ENCODE data around the gene ZMYND8. TPM values are rescaled to one million over a fixed set of nuclear protein-coding genes. Genes with fewer than 3 reads are reported as not detected.

The ZMYND8 gene
- total RNA-seq, 1 donor from 2014 or later = 86.0 TPM

GRCh38 chr20:47204008-47204849 lies 152.3 kb downstream of the ZMYND8 start:
- Mint-ChIP-seq H3K27me3 (ENCODE audit: low read depth) (no peaks in the 10 kb centered on the region), H3K9me3 (no peaks in the 10 kb centered on the region), H3K4me1 (peaks cover 16% of the 10 kb centered on the region), H3K4me3 (no peak overlapping the region), H3K36me3 (ENCODE audit: low read depth) (peaks cover 7% of the 10 kb centered on the region), H3K27ac (ENCODE audit: unreplicated experiment) (no peak overlapping the region)
- TF ChIP-seq CTCF (conservative IDR thresholded peaks at IDR 0.05) = no peak
- no peak for DNase-seq (ENCODE audit: low read depth, low spot score)

GRCh38 chr20:47202733-47203667 lies 153.5 kb downstream of the ZMYND8 start:
- Mint-ChIP-seq H3K27me3 (ENCODE audit: low read depth) (no peaks in the 10 kb centered on the region), H3K4me3 (no peak overlapping the region), H3K36me3 (ENCODE audit: low read depth) (peaks cover 5% of the 10 kb centered on the region), H3K9me3 (no peaks in the 10 kb centered on the region), H3K4me1 (peaks cover 16% of the 10 kb centered on the region), H3K27ac (ENCODE audit: unreplicated experiment) (peak overlapping the region; percentile 0)
- TF ChIP-seq CTCF (conservative IDR thresholded peaks at IDR 0.05) = no peak
- DNase-seq (ENCODE audit: low read depth, low spot score) = no peak

- DNase-seq (ENCODE audit: low read depth, low spot score) = no peak
- Mint-ChIP-seq H3K36me3 (ENCODE audit: low read depth) (no peaks in the 10 kb centered on the region), H3K9me3 (no peaks in the 10 kb centered on the region), H3K4me1 (peaks cover 7% of the 10 kb centered on the region), H3K4me3 (no peak overlapping the region), H3K27ac (ENCODE audit: unreplicated experiment) (no peak overlapping the region), H3K27me3 (ENCODE audit: low read depth) (no peaks in the 10 kb centered on the region)
- no peak for TF ChIP-seq CTCF (conservative IDR thresholded peaks at IDR 0.05)
Measured at GRCh38 chr20:47201074-47201730, 155.3 kb downstream of the ZMYND8 start.

- DNase-seq (ENCODE audit: low read depth, low spot score) = no peak
- H3K9me3 Mint-ChIP-seq = no peaks in the 10 kb centered on the region
- no peak overlapping the region for H3K27ac Mint-ChIP-seq (ENCODE audit: unreplicated experiment)
- H3K36me3 Mint-ChIP-seq (ENCODE audit: low read depth) = no peaks in the 10 kb centered on the region
- no peak for TF ChIP-seq CTCF (conservative IDR thresholded peaks at IDR 0.05)
- H3K4me3 Mint-ChIP-seq = no peak overlapping the region
- no peaks in the 10 kb centered on the region for H3K27me3 Mint-ChIP-seq (ENCODE audit: low read depth)
- H3K4me1 Mint-ChIP-seq = peaks cover 7% of the 10 kb centered on the region
Measured at GRCh38 chr20:47198996-47199552, 157.4 kb downstream of the ZMYND8 start.

DNA sequence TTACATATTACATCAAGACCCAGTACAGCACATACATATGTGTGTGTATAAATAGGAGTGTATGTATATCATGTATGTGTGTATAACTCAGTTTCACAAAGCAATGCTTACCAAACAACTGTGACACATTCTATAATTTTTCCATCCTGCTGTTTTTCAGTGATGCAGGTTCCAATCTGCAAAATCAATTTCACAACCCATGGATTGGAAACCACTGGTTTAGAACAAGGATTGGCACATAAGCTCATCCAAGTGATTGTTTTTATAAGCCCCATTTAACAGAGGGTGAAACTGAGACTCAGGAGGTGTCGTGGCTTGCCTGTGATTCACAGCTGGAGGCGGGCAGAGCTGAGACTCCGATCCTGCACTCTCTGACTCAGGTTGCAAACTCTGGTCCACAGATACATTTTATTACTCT lies 158.2 kb downstream of the ZMYND8 start:
- H3K4me1 Mint-ChIP-seq = peaks cover 7% of the 10 kb centered on the region
- DNase-seq (ENCODE audit: low read depth, low spot score) = no peak
- no peaks in the 10 kb centered on the region for H3K36me3 Mint-ChIP-seq (ENCODE audit: low read depth)
- H3K4me3 Mint-ChIP-seq = no peak overlapping the region
- TF ChIP-seq CTCF (conservative IDR thresholded peaks at IDR 0.05) = no peak
- no peaks in the 10 kb centered on the region for H3K27me3 Mint-ChIP-seq (ENCODE audit: low read depth)
- H3K27ac Mint-ChIP-seq (ENCODE audit: unreplicated experiment) = no peak overlapping the region
- no peaks in the 10 kb centered on the region for H3K9me3 Mint-ChIP-seq

Data from neural crest cell (in vitro differentiated cells).